Thoracic aorta (tissue), 2 donors: ENCODE data around the gene SSX2IP. TPM values are rescaled to one million over a fixed set of nuclear protein-coding genes. Genes with fewer than 3 reads are reported as not detected.
A peak's percentile ranks its signal among the peaks of the same experiment; 100 is the strongest.

Experiments
- ATAC-seq: fragments of 150-250 bp; one replicate; pipeline ENCODE4 v1.8.0; 2017; ENCODE audit warnings: low read depth; ENCODE audit not compliant: insufficient number of reproducible peaks, low FRiP score
- DNase-seq: peaks from one replicate; pipeline ENCODE4 v3.0.0-alpha.2; 2020; ENCODE audit warnings: low spot score
- H3K27ac ChIP-seq, 2 donors: fragments of 200-600 bp; sonication (generic); 1 replicate in 1 of 2; 2 replicates in 1 of 2; pipeline ENCODE4 v1.5.1; 2016; ENCODE audit warnings: mild to moderate bottlenecking in 2 of 2, moderate library complexity in 2 of 2
- H3K27me3 ChIP-seq: fragments of 200-600 bp; sonication (generic); replicated peaks from 2 replicates; pipeline ENCODE4 v1.6.0; 2016; ENCODE audit warnings: mild to moderate bottlenecking; ENCODE audit not compliant: insufficient read depth
- H3K36me3 ChIP-seq: fragments of 200-600 bp; sonication (generic); one replicate; pipeline ENCODE4 v1.5.1; 2016
- H3K4me1 ChIP-seq, 2 donors: fragments of 200-600 bp; sonication (generic); 1 replicate in 1 of 2; 2 replicates in 1 of 2; pipeline versions ENCODE4 v1.5.1 to v1.6.0; 2016; ENCODE audit warnings: low read depth in 2 of 2, mild to moderate bottlenecking in 1 of 2; ENCODE audit not compliant: control insufficient read depth in 1 of 2
- H3K4me3 ChIP-seq: fragments of 200-600 bp; sonication (generic); 2 replicates; pipeline ENCODE4 v1.5.1; 2016; ENCODE audit warnings: mild to moderate bottlenecking
- H3K9me3 ChIP-seq: fragments of 200-600 bp; sonication (generic); 2 replicates; pipeline ENCODE4 v1.5.1; 2016
- total RNA-seq, 2 donors: library from RNA; depleted of rRNA; stranded (reverse); fragments of >200 nt; gene quantifications; one replicate each; pipeline versions ENCODE4 v1.1.0 to v1.2.3, GENCODE V29; 2016
- TF ChIP-seq, protein P1 (sequence below): fragments of 200-600 bp; sonication (generic); IDR thresholded peaks from one replicate; pipeline ENCODE4 v1.5.1; 2019; ENCODE audit warnings: antibody characterized with exemption

Gene SSX2IP
- total RNA-seq, 2 donors from 2014 or later, result 6.1 to 12.3 TPM

DNA sequence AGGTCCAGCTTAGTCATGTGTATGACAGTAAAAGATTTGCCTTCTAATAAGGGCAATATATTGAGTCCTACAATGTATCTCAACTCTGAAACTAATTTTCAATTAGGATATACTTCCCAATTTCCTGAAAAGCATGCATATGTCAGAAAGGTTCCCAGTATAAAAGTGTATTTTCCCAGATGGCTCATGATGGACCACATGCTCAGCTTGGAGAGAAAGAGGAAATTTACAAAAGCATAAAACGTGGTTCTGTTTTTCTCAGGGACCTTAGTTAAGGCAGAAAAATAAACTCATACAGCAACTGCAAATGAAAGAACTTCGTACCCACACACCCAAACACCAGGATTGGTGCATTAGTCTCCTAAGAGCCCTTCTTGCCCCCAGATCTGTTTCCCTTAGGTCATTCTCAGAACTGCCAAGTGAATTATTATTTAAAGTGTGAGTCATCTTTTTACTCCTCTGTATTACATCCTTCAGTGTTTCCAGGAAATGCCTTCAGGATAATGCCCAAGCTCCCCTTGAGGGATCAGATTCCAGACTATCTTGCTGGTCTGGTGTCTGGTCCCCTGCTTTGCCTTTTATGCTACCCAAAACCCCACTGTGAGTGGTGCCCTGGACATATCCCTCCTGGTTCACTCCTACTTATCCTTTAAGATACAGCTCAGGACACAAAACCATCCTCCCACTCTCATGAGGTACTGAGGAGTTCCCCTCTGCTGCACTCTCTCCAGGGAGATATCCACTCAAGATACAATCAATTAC lies 57.4 kb downstream of the SSX2IP start:
- TF ChIP-seq, protein P1, sequence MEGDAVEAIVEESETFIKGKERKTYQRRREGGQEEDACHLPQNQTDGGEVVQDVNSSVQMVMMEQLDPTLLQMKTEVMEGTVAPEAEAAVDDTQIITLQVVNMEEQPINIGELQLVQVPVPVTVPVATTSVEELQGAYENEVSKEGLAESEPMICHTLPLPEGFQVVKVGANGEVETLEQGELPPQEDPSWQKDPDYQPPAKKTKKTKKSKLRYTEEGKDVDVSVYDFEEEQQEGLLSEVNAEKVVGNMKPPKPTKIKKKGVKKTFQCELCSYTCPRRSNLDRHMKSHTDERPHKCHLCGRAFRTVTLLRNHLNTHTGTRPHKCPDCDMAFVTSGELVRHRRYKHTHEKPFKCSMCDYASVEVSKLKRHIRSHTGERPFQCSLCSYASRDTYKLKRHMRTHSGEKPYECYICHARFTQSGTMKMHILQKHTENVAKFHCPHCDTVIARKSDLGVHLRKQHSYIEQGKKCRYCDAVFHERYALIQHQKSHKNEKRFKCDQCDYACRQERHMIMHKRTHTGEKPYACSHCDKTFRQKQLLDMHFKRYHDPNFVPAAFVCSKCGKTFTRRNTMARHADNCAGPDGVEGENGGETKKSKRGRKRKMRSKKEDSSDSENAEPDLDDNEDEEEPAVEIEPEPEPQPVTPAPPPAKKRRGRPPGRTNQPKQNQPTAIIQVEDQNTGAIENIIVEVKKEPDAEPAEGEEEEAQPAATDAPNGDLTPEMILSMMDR, result no peak

DNA sequence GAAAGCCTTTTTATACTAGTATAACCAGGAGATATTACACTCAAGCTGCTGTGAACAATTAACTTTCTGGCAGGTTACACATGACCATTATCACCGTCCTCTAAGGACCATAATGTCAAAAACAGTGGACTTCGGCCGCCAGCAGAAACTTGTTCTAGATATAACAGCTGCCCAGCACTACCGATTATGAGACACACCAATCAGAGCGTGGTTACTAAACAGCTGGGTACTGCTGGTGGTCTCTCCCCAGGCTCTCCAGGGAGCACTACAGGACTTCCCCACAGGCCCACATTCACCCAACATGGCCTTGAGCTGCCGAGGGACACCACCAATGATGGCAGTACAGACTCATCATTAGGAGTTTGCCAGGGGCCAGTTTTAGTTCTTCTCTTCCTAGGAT lies 58.1 kb downstream of the SSX2IP start:
- H3K4me1 ChIP-seq, result no peaks in the 10 kb centered on the region
- no peak for ATAC-seq
- DNase-seq, result no peak
- no peaks in the 10 kb centered on the region for H3K27me3 ChIP-seq
- no peak overlapping the region for H3K4me3 ChIP-seq
- H3K36me3 ChIP-seq, result no peaks in the 10 kb centered on the region
- H3K9me3 ChIP-seq, result no peaks in the 10 kb centered on the region
- TF ChIP-seq, protein P1, result no peak
- H3K27ac ChIP-seq, result no peak overlapping the region

More for the DNA sequence above, 57.4 kb downstream of the SSX2IP start:
- no peak overlapping the region for H3K27ac ChIP-seq
- DNase-seq, result no peak
- no peaks in the 10 kb centered on the region for H3K9me3 ChIP-seq
- H3K4me3 ChIP-seq, result no peak overlapping the region
- no peak for ATAC-seq
- H3K36me3 ChIP-seq, result no peaks in the 10 kb centered on the region
- H3K4me1 ChIP-seq, result no peaks in the 10 kb centered on the region
- no peaks in the 10 kb centered on the region for H3K27me3 ChIP-seq

DNA sequence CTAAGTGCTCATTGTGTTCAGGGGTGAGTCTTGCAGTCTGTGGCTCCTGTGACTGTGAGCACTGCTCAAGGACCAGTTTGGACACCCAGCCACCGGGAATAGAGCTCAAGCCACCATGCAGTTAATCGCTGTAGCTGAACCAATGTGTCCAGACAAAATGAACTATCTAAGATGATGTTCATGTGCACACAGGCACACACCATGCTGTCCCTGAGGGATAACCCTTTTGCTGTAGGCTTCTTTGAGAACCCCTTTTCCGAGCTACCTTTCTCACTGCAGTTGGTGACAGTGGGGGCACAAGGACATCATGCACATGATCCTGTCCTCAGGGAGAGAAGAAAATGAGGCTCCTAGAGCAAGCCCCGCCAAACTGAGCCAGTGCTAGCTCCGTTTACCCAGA lies 65.4 kb downstream of the SSX2IP start:
- peaks cover 0 to 6% of the 10 kb centered on the region in 2 donors for H3K4me1 ChIP-seq
- TF ChIP-seq, protein P1, result no peak
- ATAC-seq (no peak), DNase-seq (no peak)
- no peaks in the 10 kb centered on the region for H3K36me3 ChIP-seq
- H3K27ac ChIP-seq, result no peak overlapping the region
- H3K4me3 ChIP-seq, result no peak overlapping the region
- H3K27me3 ChIP-seq, result no peaks in the 10 kb centered on the region
- no peaks in the 10 kb centered on the region for H3K9me3 ChIP-seq

DNA sequence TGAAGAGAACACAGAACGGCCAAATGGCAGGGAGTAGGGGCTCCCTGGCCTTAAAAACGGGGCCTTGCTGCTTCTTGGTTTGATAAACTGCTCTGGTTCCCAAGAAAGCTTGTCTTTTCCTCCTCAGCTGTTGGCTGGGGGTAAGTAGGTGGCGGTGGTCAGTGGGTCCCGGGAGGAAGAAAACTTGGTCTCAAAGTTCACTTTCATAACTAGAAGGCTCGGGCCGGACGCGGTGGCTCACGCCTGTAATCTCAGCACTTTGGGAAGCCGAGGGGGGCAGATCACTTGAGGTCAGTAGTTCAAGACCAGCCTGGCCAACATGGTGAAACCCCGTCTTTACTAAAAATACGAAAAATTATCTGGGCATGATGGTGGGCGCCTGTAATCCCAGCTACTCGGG lies 68.7 kb downstream of the SSX2IP start:
- TF ChIP-seq, protein P1, result no peak
- no peaks in the 10 kb centered on the region for H3K9me3 ChIP-seq
- H3K4me1 ChIP-seq, result peaks cover 0 to 20% of the 10 kb centered on the region in 2 donors
- no peaks in the 10 kb centered on the region for H3K36me3 ChIP-seq
- no peaks in the 10 kb centered on the region for H3K27me3 ChIP-seq
- no peak for ATAC-seq
- H3K4me3 ChIP-seq, result no peak overlapping the region
- no peak for DNase-seq
- H3K27ac ChIP-seq, result no peak overlapping the region

DNA sequence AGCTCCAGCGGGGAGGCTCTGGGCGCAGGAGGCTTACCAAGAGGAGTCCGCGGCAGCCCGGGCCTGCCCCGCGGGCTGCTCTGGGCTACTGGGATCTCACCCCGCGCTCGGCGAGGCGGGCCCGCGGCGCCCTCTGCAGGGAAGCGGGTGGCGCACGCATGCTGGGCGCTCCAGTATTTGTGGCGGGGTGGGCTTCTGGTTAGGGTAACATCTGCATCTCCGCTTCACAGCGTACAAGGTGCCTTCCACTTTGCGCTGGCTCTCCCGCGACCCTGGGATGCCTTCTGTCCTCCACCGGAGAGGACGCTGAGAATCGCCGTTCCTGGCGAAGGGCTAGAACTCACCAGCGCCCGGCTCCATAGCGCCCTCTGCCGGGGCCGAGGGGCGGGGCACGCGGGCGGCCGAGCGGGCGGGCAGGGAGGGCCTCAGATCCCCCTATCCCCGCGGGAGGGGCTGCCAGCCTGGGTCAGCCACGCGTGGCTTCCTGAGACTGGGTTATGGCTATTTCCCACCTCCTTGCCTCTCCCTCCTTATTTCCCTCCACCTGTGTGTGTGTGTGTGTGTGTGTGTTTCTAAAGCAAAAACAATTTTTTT lies 69.4 kb downstream of the SSX2IP start:
- Histone ChIP-seq H3K9me3 (no peaks in the 10 kb centered on the region), H3K27me3 (no peaks in the 10 kb centered on the region), H3K4me1 (peaks cover 0 to 20% of the 10 kb centered on the region in 2 donors), H3K4me3 (peak overlapping the region; percentile 85), H3K36me3 (no peaks in the 10 kb centered on the region), H3K27ac (peak overlapping the region in 1 of 2 donors; percentile 19)
- TF ChIP-seq, protein P1, result peak; percentile 96
- ATAC-seq, result peak; percentile 82
- peak; percentile 9 for DNase-seq
